Caco-2 (cell line): ENCODE data around the gene ZNF641. TPM values are rescaled to one million over a fixed set of nuclear protein-coding genes. Genes with fewer than 3 reads are reported as not detected.

Experiments
- BruUV-seq: library from RNA; stranded (reverse); fragments of 400-500 nt; replicated peaks from 2 replicates; lab custom pipeline; 2021; lab: Mats Ljungman, UMichigan
- CTCF ChIA-PET: fragments of 300-600 bp; sonication (Branson Sonifier 250); formaldehyde crosslinking; loops from one replicate; lab custom pipeline; 2022; ENCODE audit warnings: antibody characterized with exemption; lab: Charles Lee
- POLR2A ChIA-PET: fragments of 300-600 bp; sonication (Branson Sonifier 250); formaldehyde crosslinking; loops from one replicate; lab custom pipeline; 2022; ENCODE audit warnings: antibody characterized with exemption; lab: Charles Lee
- DNase-seq, 2 experiments: peaks; one replicate each; pipeline versions ENCODE4 v3.0.0 to v3.0.0-alpha.2; 2020 to 2022
- H3K27me3 ChIP-seq: replicated peaks from 2 replicates; pipeline ENCODE4 v1.6.0; 2011; ENCODE audit warnings: low read length; ENCODE audit not compliant: control insufficient read depth, insufficient read depth
- H3K36me3 ChIP-seq: 2 replicates; pipeline ENCODE4 v1.5.1; 2011; ENCODE audit warnings: low read length; ENCODE audit not compliant: control insufficient read depth, insufficient read depth
- H3K4me1 ChIP-seq: fragments of 250-450 bp; sonication (Bioruptor Pico); 2 replicates; pipeline ENCODE4 v1.5.1; 2020; ENCODE audit warnings: mild to moderate bottlenecking
- H3K4me3 ChIP-seq: 2 replicates; pipeline ENCODE4 v1.5.1; 2011; ENCODE audit warnings: low read depth, mild to moderate bottlenecking, control low read depth, low read length
- H3K9me3 ChIP-seq: fragments of 250-450 bp; sonication (Bioruptor Pico); 2 replicates; pipeline ENCODE4 v1.5.1; 2020; ENCODE audit warnings: mild to moderate bottlenecking, moderate library complexity
- H3K27ac Mint-ChIP-seq: one replicate; pipeline ENCODE4 v1.8.0; 2022; ENCODE audit warnings: mixed read lengths; ENCODE audit not compliant: unreplicated experiment
- H3K27me3 Mint-ChIP-seq: one replicate; pipeline ENCODE4 v1.8.0; 2022; ENCODE audit warnings: mixed read lengths; ENCODE audit not compliant: insufficient read depth, unreplicated experiment
- H3K36me3 Mint-ChIP-seq: one replicate; pipeline ENCODE4 v1.8.0; 2022; ENCODE audit warnings: mild to moderate bottlenecking, mixed read lengths; ENCODE audit not compliant: insufficient read depth, unreplicated experiment
- H3K4me1 Mint-ChIP-seq: one replicate; pipeline ENCODE4 v1.8.0; 2022; ENCODE audit warnings: low read depth, mixed read lengths; ENCODE audit not compliant: unreplicated experiment
- H3K4me3 Mint-ChIP-seq: one replicate; pipeline ENCODE4 v1.8.0; 2022; ENCODE audit warnings: mild to moderate bottlenecking, moderate library complexity, mixed read lengths; ENCODE audit not compliant: unreplicated experiment
- H3K9me3 Mint-ChIP-seq: one replicate; pipeline ENCODE4 v1.8.0; 2022; ENCODE audit warnings: mixed read lengths; ENCODE audit not compliant: unreplicated experiment
- CTCF ChIP-seq, 2 experiments: fragments of 200-600 bp in 1 of 2; IDR thresholded peaks; 1 replicate in 1 of 2; 2 replicates in 1 of 2; pipeline versions ENCODE4 v1.5.1 to v1.8.0; 2011 to 2022; ENCODE audit warnings: antibody characterized with exemption in 1 of 2, control low read depth in 1 of 2, inconsistent platforms in 1 of 2, low read depth in 1 of 2, low read length in 1 of 2, mild to moderate bottlenecking in 1 of 2, moderate library complexity in 1 of 2; ENCODE audit not compliant: insufficient read depth in 1 of 2, severe bottlenecking in 1 of 2, unreplicated experiment in 1 of 2
- intact Hi-C: fragments of 100-400 bp; cut with micrococcal nuclease; formaldehyde crosslinking; loops from one replicate; pipeline ENCODE4 v1.10.0; 2022; ENCODE audit not compliant: unreplicated experiment
- total RNA-seq: library from RNA; stranded (reverse); gene quantifications from 2 replicates; pipeline ENCODE4 v1.2.3, GENCODE V29; 2022

The ZNF641 gene
- total RNA-seq, 1 experiment from 2014 or later = 13.2 TPM

- TF ChIP-seq CTCF (IDR thresholded peaks at IDR 0.05; ENCODE audit: insufficient read depth in 1 of 2, low read depth in 1 of 2, low read length in 1 of 2, severe bottlenecking in 1 of 2, unreplicated experiment in 1 of 2) = no peak
- BruUV-seq = TSS peak; percentile 28
- no peak for DNase-seq
- Mint-ChIP-seq H3K36me3 (peaks cover 6% of the 10 kb centered on the region), H3K4me1 (peaks cover 15% of the 10 kb centered on the region), H3K4me3 (no peak overlapping the region), H3K27me3 (no peaks in the 10 kb centered on the region), H3K9me3 (no peaks in the 10 kb centered on the region), H3K27ac (no peak overlapping the region)
- ChIA-PET CTCF (interaction anchor here (0.6 kb wide), 1 partner anchor 63 kb away, joined by 3 read pairs; no protein-coding TSS in a partner anchor), POLR2A (no interaction called here)
- Histone ChIP-seq H3K4me1 (peaks cover 8% of the 10 kb centered on the region; the same call in 1 of the 2 replicates), H3K4me3 (peak overlapping the region; percentile 94), H3K36me3 (no peaks in the 10 kb centered on the region), H3K27me3 (no peaks in the 10 kb centered on the region), H3K9me3 (no peaks in the 10 kb centered on the region)
- intact Hi-C loops = no loop called here
These were observed 1.2 kb downstream of the ZNF641 start for GRCh38 chr12:48349471-48349870.

- H3K27me3 ChIP-seq = no peaks in the 10 kb centered on the region
- no peaks in the 10 kb centered on the region for H3K27me3 Mint-ChIP-seq
- intact Hi-C loops = no loop called here
- no peak overlapping the region for H3K4me3 Mint-ChIP-seq
- TF ChIP-seq CTCF (IDR thresholded peaks at IDR 0.05; ENCODE audit: insufficient read depth in 1 of 2, low read depth in 1 of 2, low read length in 1 of 2, severe bottlenecking in 1 of 2, unreplicated experiment in 1 of 2) = no peak
- no peaks in the 10 kb centered on the region for H3K9me3 Mint-ChIP-seq
- H3K4me1 Mint-ChIP-seq = no peaks in the 10 kb centered on the region
- no peak for DNase-seq
- BruUV-seq = no TSS peak
- H3K4me3 ChIP-seq = no peak overlapping the region
- H3K36me3 ChIP-seq = no peaks in the 10 kb centered on the region
- peaks cover 6% of the 10 kb centered on the region for H3K36me3 Mint-ChIP-seq
- H3K27ac Mint-ChIP-seq = no peak overlapping the region
- ChIA-PET POLR2A (no interaction called here), CTCF (no interaction called here)
- H3K4me1 ChIP-seq = no peaks in the 10 kb centered on the region
- no peaks in the 10 kb centered on the region for H3K9me3 ChIP-seq
These were observed 7.7 kb downstream of the ZNF641 start for GRCh38 chr12:48342980-48343379.

GRCh38 chr12:48340943-48341342, 9.8 kb downstream of the ZNF641 start:
- Histone ChIP-seq H3K9me3 (no peaks in the 10 kb centered on the region), H3K27me3 (no peaks in the 10 kb centered on the region), H3K4me1 (no peaks in the 10 kb centered on the region), H3K4me3 (no peak overlapping the region), H3K36me3 (no peaks in the 10 kb centered on the region)
- DNase-seq = no peak
- no peak overlapping the region for H3K27ac Mint-ChIP-seq
- no peaks in the 10 kb centered on the region for H3K9me3 Mint-ChIP-seq
- H3K4me1 Mint-ChIP-seq = no peaks in the 10 kb centered on the region
- intact Hi-C loops = no loop called here
- BruUV-seq = no TSS peak
- ChIA-PET POLR2A (no interaction called here), CTCF (no interaction called here)
- peaks cover 6% of the 10 kb centered on the region for H3K36me3 Mint-ChIP-seq
- no peak overlapping the region for H3K4me3 Mint-ChIP-seq
- TF ChIP-seq CTCF (IDR thresholded peaks at IDR 0.05; ENCODE audit: insufficient read depth in 1 of 2, low read depth in 1 of 2, low read length in 1 of 2, severe bottlenecking in 1 of 2, unreplicated experiment in 1 of 2) = no peak
- no peaks in the 10 kb centered on the region for H3K27me3 Mint-ChIP-seq
